ENCODE data around the gene IGF2BP3. TPM values are rescaled to one million over a fixed set of nuclear protein-coding genes. Genes with fewer than 3 reads are reported as not detected.
A peak's percentile ranks its signal among the peaks of the same experiment; 100 is the strongest.
"Not testable (repeated sequence)": the region's sequence is repeated elsewhere in the genome, so short reads cannot be mapped to it uniquely, and the experiment has no call there.

IGF2BP3 gene
- 1 to 10 TPM in 1 of 4 donors, not detected in 3; 1.1 TPM for total RNA-seq

- TF ChIP-seq POLR2A (IDR thresholded peaks at IDR 0.05) (no peak), CTCF (IDR thresholded peaks at IDR 0.05) (no peak)
- Histone ChIP-seq H3K4me3 (peak within 1 kb of the TSS in 3 of 4 donors; percentile 34 to 45 (median 40)), H3K9me3 (peaks cover 0 to 9% (median 0%) of the 10 kb centered on the region in 4 donors), H3K4me1 (peaks cover 10 to 64% (median 36%) of the 10 kb centered on the region in 4 donors), H3K36me3 (no peaks in the 10 kb centered on the region), H3K27me3 (peaks cover 4 to 72% of the 10 kb centered on the region in 2 donors), H3K27ac (no peak within 1 kb of the TSS)
- DNase-seq = peak in 1 of 3 donors; percentile 51
Measured at GRCh38 chr7:23470330-23471105, at the start of gene IGF2BP3. Gene IGF2BP3 (minus strand): TSS chr7:23470491. CDS start chr7:23470110, 381 bp downstream.

DNA sequence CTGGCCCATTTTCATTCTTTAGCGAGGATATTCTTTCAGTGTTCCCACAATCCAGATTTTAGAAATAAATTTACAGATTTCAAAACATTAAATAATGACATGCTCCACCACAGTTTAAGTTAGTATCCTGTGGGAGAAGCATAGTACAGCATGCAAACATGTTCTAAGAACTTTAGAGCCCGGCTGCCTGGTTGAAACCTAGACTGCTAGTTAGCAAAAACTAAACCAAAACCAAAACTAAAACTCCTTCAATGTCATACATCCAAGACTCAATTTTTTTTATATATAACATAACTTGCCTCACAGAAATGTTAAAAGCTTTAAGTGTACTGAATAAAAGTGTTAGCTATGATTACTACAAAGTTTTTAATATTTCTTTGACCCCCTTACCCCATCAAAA lies 44.5 kb upstream of the IGF2BP3 start:
- no peak for DNase-seq
- TF ChIP-seq CTCF (IDR thresholded peaks at IDR 0.05) (no peak), POLR2A (IDR thresholded peaks at IDR 0.05) (no peak)

DNA sequence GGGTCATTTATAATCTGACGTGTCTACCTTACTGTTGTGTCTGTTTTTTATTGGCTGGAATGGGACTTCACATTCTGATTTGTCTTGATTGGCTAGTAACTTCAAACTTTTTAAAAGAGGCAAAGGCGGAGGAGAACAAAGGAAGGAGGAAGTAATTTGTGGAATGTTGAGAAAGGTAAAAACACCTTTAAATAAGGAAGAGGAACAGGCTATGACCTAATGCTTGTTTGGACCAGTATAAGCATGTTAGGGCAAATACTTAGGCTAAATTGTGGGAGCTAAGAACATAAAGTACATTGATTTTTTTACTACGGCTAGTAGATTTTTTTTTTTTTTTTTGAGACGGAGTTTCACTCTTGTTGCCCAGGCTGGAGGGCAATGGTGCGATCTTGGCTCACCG lies 43.5 kb upstream of the IGF2BP3 start:
- H3K4me1 ChIP-seq, H3K27me3 ChIP-seq, DNase-seq, H3K27ac ChIP-seq, H3K4me3 ChIP-seq, H3K9me3 ChIP-seq: not testable (repeated sequence)
- peaks cover 3 to 96% (median 5%) of the 10 kb centered on the region in 3 donors for H3K36me3 ChIP-seq

More for the DNA sequence above, 44.5 kb upstream of the IGF2BP3 start:
- H3K27ac ChIP-seq = no peak overlapping the region
- H3K36me3 ChIP-seq = peaks cover 3 to 96% (median 5%) of the 10 kb centered on the region in 3 donors
- no peak overlapping the region for H3K4me3 ChIP-seq
- H3K27me3 ChIP-seq = no peaks in the 10 kb centered on the region
- H3K9me3 ChIP-seq = no peaks in the 10 kb centered on the region
- no peaks in the 10 kb centered on the region for H3K4me1 ChIP-seq

DNA sequence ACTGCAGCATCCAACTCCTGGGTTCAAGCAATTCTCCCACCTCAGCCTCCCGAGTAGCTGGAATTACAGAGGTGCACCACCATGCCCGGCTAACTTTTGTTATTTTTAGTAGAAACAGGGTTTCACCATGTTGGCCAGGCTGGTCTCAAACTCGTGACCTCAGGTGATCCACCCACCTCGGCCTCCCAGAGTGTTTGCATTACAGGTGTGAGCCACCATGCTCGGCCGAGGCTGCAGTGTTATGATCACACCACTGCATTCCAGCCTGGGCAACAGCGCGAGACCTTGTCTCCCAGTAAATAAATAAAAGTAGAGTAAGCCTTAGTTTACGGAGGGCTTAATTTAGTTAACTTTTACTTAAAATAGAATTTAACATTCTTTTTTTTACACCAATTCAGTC lies 23.7 kb upstream of the IGF2BP3 start:
- DNase-seq = no peak
- H3K36me3 ChIP-seq = no peaks in the 10 kb centered on the region
- H3K4me3 ChIP-seq = no peak overlapping the region
- H3K9me3 ChIP-seq = no peaks in the 10 kb centered on the region
- H3K4me1 ChIP-seq = no peaks in the 10 kb centered on the region
- no peaks in the 10 kb centered on the region for H3K27me3 ChIP-seq
- TF ChIP-seq CTCF (IDR thresholded peaks at IDR 0.05) = no peak
- TF ChIP-seq POLR2A (IDR thresholded peaks at IDR 0.05) = no peak
- H3K27ac ChIP-seq = no peak overlapping the region

DNA sequence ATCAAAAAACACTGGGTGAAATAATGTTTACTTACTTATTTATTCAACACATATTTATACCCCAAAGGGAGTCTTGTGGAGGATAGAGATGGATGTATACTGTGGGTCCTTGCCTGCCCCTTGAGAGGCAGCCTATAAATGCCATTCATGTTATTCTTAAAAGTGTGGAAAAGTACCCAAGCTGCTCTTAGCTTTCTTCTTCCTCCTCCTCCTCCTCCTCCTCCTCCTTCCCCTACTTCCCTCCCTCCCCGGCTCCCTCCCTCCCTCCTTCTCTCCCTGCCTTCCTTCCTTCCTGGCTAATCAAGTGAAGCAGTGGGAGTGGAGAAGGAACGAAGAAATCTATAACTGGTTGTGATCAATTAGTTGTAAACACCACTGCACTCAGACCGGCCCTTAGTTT lies 21.2 kb upstream of the IGF2BP3 start:
- H3K9me3 ChIP-seq = no peaks in the 10 kb centered on the region
- H3K27ac ChIP-seq = no peak overlapping the region
- no peak for DNase-seq
- no peaks in the 10 kb centered on the region for H3K36me3 ChIP-seq
- no peak overlapping the region for H3K4me3 ChIP-seq
- no peak for TF ChIP-seq CTCF (IDR thresholded peaks at IDR 0.05)
- TF ChIP-seq POLR2A (IDR thresholded peaks at IDR 0.05) = no peak
- H3K27me3 ChIP-seq = no peaks in the 10 kb centered on the region
- H3K4me1 ChIP-seq = no peaks in the 10 kb centered on the region

- Histone ChIP-seq H3K4me3 (peak overlapping the region; percentile 55 to 57 (median 56)), H3K4me1 (no peaks in the 10 kb centered on the region), H3K9me3 (no peaks in the 10 kb centered on the region), H3K27ac (peak overlapping the region in 3 of 4 donors; percentile 7 to 68 (median 30)), H3K27me3 (no peaks in the 10 kb centered on the region), H3K36me3 (no peaks in the 10 kb centered on the region)
- TF ChIP-seq CTCF (IDR thresholded peaks at IDR 0.05) (no peak), POLR2A (IDR thresholded peaks at IDR 0.05) (no peak)
- peak; percentile 54 to 69 (median 61) for DNase-seq
Measured at GRCh38 chr7:23490357-23491135, 20.3 kb upstream of the IGF2BP3 start.

GRCh38 chr7:23488714-23489113 lies 18.4 kb upstream of the IGF2BP3 start:
- H3K36me3 ChIP-seq, H3K9me3 ChIP-seq, H3K27ac ChIP-seq, H3K4me1 ChIP-seq, H3K4me3 ChIP-seq, DNase-seq, H3K27me3 ChIP-seq: not testable (repeated sequence)
